Smooth muscle cell of the umbilical artery (primary cell): Measurements from ENCODE around the gene FAM117A. TPM values are rescaled to one million over a fixed set of nuclear protein-coding genes. Genes with fewer than 3 reads are reported as not detected.

Experiments
- total RNA-seq: library from RNA; depleted of rRNA; stranded (reverse); fragments of >200 nt; gene quantifications from 2 replicates; pipeline ENCODE4 v1.2.3, GENCODE V29; 2014

Gene FAM117A, protein sequence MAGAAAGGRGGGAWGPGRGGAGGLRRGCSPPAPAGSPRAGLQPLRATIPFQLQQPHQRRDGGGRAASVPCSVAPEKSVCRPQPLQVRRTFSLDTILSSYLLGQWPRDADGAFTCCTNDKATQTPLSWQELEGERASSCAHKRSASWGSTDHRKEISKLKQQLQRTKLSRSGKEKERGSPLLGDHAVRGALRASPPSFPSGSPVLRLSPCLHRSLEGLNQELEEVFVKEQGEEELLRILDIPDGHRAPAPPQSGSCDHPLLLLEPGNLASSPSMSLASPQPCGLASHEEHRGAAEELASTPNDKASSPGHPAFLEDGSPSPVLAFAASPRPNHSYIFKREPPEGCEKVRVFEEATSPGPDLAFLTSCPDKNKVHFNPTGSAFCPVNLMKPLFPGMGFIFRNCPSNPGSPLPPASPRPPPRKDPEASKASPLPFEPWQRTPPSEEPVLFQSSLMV
- total RNA-seq, result 3.9 and 4.0 TPM in 2 replicates

DNA sequence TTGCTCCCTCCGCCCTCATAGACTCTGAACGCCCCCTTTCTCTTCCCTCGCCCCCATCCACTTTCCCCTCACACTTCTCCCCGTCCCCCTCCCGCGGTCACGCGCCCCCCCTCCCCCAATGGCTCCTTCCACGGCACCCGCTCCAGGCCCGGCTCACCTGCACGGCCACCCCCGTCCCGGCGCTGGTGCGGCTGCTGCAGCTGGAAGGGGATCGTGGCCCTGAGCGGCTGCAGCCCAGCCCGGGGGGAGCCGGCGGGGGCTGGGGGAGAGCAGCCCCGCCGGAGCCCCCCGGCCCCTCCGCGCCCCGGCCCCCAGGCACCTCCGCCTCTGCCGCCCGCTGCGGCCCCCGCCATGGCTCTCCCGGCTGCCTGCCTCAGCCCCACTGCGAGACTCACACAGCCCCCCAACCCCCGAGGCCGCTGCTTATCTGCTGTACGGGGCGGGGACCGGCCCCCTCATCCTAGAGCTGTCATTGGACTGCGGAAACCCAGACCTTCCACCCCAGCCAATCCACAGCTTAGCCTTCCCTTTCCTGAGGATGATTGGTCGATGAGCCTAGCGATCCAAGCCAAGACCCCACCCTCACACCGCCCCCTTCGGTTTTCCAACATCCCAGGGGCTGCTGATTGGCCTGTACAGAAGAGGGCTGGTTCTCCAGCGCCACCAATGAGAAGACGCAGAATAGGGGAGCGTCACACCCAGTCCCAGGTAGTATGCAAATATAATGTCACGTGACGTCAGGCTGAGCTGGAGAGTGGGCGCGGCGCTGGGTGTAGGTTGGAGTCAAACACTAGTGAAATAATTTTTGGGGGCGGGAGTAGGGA, at the start of gene FAM117A:
TSS of gene FAM117A (minus strand) at position 397 of the 824 bp plus-strand sequence. CDS start at position 353, 44 bp downstream.

DNA sequence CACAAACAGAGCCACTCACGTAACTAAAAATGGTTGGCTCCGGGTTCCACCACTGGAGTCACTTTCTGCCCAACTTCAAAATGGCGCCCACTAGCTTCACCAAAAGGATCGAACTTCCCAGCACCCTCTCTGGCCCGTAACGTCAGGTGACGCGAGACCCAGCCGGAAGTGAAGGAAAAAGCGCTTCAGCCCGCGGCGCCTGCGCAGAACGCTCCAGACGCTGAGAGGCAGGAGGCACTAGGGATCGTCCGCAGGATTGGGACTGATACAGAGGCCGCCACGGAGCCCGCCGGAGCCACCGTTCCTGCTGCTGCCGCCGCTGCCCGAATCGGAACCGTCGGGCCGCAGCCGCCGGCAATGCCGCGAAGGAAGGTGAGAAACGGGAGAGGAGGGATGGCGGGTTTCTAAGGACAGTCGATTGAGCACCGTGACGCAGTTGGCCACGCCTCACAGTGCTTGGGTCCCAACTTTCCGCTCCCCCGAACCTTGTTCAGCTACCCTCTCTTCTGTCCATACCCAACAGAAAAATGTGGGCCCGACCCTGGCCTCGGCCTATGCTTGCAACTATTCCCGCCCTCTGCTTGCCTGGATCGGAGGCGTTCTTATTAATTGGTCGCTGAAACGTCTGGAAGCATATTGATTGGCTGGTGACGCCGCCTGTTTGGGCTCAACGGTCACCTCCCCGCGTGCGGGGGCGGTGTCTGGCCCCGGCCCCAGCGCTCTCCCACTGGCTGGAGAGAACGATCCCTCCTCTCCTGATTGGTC, 24.7 kb upstream of the FAM117A start, which contains the start of gene KAT7:
TSS of gene KAT7 (plus strand) at position 204 of the 765 bp plus-strand sequence. CDS start at position 358, 154 bp downstream.

DNA sequence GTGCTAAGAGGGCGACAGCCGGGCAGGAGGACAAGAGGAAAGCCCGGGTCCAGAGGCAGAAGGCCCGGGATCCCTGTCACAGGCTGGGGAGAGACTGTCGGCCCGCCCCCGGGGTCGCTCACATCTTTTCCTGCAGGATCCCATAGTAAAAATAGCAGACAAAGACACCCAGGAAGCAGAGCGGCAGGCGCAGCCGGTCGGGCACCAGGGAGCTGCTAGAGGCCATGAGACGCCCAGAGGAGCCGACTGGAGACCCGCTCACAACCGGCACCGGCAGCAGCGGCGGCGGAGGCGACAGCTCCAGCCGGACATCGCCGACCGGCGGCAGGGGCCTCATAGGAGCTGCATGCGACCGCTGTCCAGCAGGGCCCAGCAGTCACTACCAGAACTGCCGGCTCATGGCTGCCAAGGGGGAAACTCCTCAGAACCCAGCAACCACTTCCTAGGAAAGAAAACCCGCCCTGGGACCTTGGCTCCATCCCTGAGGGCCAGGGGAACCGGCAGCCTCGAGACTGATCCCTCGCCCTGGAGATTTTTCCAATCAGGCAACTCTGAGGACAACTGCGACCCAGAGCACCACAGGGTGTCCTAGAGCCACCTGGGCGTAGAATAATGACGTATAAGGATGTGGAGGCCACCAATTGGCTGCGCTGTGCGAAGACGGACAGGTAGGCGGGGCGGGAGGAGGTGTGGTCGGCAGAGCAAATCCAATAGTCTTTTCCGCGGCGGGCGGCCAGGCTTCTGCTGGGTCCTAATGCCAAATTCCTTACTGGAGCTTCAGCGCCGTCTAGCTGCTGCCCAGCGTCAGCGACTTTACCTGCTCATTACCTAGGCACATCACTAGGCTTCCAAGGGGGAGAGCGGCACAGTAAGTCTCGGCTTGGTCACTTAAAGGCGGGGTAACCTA, 56.1 kb downstream of the FAM117A start, which contains the start of gene SLC35B1:
TSS of gene SLC35B1 (minus strand) at position 357 of the 907 bp plus-strand sequence. CDS start at position 226, 131 bp downstream.

DNA sequence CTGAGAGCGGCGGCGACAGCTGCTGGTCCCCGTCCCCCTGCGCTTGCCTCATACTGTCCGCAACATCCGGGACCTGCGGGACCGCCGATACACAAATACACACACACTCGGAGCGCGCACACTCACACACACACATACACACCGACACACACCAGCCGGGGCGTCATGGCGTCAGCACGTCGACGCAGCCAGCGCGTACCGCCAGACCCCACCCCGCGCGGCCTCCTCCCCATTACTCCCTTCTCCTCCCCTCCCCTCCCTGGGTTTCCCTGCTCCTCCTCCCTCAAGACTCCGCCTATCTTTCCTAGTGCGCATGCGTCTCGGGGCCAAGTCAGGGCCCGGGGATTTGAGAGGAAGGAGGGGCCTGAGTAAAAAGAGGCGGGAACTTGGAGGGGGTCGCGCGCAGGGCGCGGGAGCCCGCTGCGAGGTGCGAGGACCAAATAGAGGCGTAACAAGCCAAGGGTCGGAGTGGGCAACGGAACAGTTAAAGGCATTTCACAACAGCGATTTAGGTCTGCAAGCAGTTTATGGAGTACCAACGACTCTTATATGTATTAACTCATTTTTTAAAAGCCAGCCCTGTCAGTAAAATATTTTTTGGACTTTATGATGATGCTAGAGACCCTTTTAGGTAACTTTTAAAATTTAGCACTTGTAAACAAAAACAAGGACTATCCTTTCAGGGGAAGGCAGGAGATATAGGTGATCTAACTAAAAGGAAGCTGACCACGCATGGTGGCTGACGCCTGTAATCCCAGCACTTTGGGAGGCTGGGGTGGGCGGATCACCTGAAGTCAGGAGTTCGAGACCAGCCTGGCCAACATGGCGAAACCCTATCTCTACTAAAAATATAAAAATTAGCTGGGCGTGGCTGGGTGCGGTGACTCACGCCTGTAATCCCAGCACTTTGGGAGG, 85.7 kb downstream of the FAM117A start, which contains the start of gene SPOP:
TSS of gene SPOP (minus strand) at position 165 of the 915 bp plus-strand sequence. CDS start 55,287 bp downstream, outside the sequence.

Other genes with a start within 250 kb of the FAM117A start
- gene NXPH3, start 188.3 kb downstream of the FAM117A start, total RNA-seq, result not detected in 2 replicates
- gene SPOP, start 86.0 kb downstream of the FAM117A start, total RNA-seq, result 62.5 and 63.0 TPM in 2 replicates
- 39.1 and 60.9 TPM in 2 replicates for gene SLC35B1, start 56.2 kb downstream of the FAM117A start, total RNA-seq
- gene KAT7, start 24.6 kb upstream of the FAM117A start, total RNA-seq, result 19.9 and 37.0 TPM in 2 replicates
- gene TAC4, start 83.9 kb upstream of the FAM117A start, total RNA-seq, result not detected in 2 replicates
- gene DLX4, start 205.1 kb upstream of the FAM117A start, total RNA-seq, result not detected in 2 replicates
- not detected in 2 replicates for gene DLX3, start 231.1 kb upstream of the FAM117A start, total RNA-seq